ENCODE data around the gene CSF2. TPM values are rescaled to one million over a fixed set of nuclear protein-coding genes. Genes with fewer than 3 reads are reported as not detected.

The CSF2 gene
- total RNA-seq, 1 donor = not detected

GRCh38 chr5:132067941-132068808, 5.4 kb upstream of the CSF2 start:
- no peak for DNase-seq (ENCODE audit: low read depth in 2 of 3, low spot score in 2 of 3)

- DNase-seq (ENCODE audit: low read depth in 2 of 3, low spot score in 2 of 3) = peak in 1 of 3 donors; percentile 43
Measured at GRCh38 chr5:132069561-132069960, 4.0 kb upstream of the CSF2 start.

GRCh38 chr5:132069994-132070393, 3.6 kb upstream of the CSF2 start:
- DNase-seq (ENCODE audit: low read depth in 2 of 3, low spot score in 2 of 3) = no peak

- peak in 2 of 3 donors; percentile 43 to 56 for DNase-seq (ENCODE audit: low read depth in 2 of 3, low spot score in 2 of 3)
Measured at GRCh38 chr5:132070460-132071337, 2.9 kb upstream of the CSF2 start.

GRCh38 chr5:132071338-132071707, 2.3 kb upstream of the CSF2 start:
- no peak for DNase-seq (ENCODE audit: low read depth in 2 of 3, low spot score in 2 of 3)

GRCh38 chr5:132072070-132072469, 1.5 kb upstream of the CSF2 start:
- DNase-seq (ENCODE audit: low read depth in 2 of 3, low spot score in 2 of 3) = no peak

- DNase-seq (ENCODE audit: low read depth in 2 of 3, low spot score in 2 of 3) = no peak
Measured at GRCh38 chr5:132072528-132072927, 1.1 kb upstream of the CSF2 start.

- no peak for DNase-seq (ENCODE audit: low read depth in 2 of 3, low spot score in 2 of 3)
Measured at GRCh38 chr5:132074091-132074771, 642 bp downstream of the CSF2 start.

GRCh38 chr5:132074772-132075718, 1.5 kb downstream of the CSF2 start:
- no peak for DNase-seq (ENCODE audit: low read depth in 2 of 3, low spot score in 2 of 3)

GRCh38 chr5:132075719-132076077, 2.1 kb downstream of the CSF2 start:
- DNase-seq (ENCODE audit: low read depth in 2 of 3, low spot score in 2 of 3) = no peak

GRCh38 chr5:132076202-132076830, 2.7 kb downstream of the CSF2 start:
- DNase-seq (ENCODE audit: low read depth in 2 of 3, low spot score in 2 of 3) = no peak

GRCh38 chr5:132076983-132077382, 3.4 kb downstream of the CSF2 start:
- DNase-seq (ENCODE audit: low read depth in 2 of 3, low spot score in 2 of 3) = no peak

- no peak for DNase-seq (ENCODE audit: low read depth in 2 of 3, low spot score in 2 of 3)
Measured at GRCh38 chr5:132079081-132079480, 5.5 kb downstream of the CSF2 start.

- DNase-seq (ENCODE audit: low read depth in 2 of 3, low spot score in 2 of 3) = no peak
Measured at GRCh38 chr5:132079619-132080018, 6.0 kb downstream of the CSF2 start.

GRCh38 chr5:132080595-132080994, 7.0 kb downstream of the CSF2 start:
- DNase-seq (ENCODE audit: low read depth in 2 of 3, low spot score in 2 of 3) = no peak

- no peak for DNase-seq (ENCODE audit: low read depth in 2 of 3, low spot score in 2 of 3)
Measured at GRCh38 chr5:132081458-132081857, 7.9 kb downstream of the CSF2 start.

GRCh38 chr5:132082329-132083023, 8.9 kb downstream of the CSF2 start:
- DNase-seq (ENCODE audit: low read depth in 2 of 3, low spot score in 2 of 3) = no peak

GRCh38 chr5:132083071-132083678, 9.6 kb downstream of the CSF2 start:
- no peak for DNase-seq (ENCODE audit: low read depth in 2 of 3, low spot score in 2 of 3)

GRCh38 chr5:132085686-132086085, 12.1 kb downstream of the CSF2 start:
- DNase-seq (ENCODE audit: low read depth in 2 of 3, low spot score in 2 of 3) = no peak

All from hematopoietic multipotent progenitor cell (in vitro differentiated cells).